Common myeloid progenitor, CD34-positive (primary cell): ENCODE measurements around the gene GABRG3.

Source experiments
- CTCF ChIA-PET: fragments of 350-600 bp; sonication (Branson Sonifier 250); formaldehyde crosslinking; loops from one replicate; lab custom pipeline; 2021; ENCODE audit warnings: antibody characterized with exemption; lab: Charles Lee
- POLR2A ChIA-PET: fragments of 350-600 bp; sonication (Branson Sonifier 250); formaldehyde crosslinking; loops from one replicate; lab custom pipeline; 2021; ENCODE audit warnings: antibody characterized with exemption; lab: Charles Lee
- DNase-seq, 3 donors: peaks; one replicate each; pipeline versions ENCODE4 v3.0.0 to v3.0.0-alpha.2; 2013
- H3K27ac ChIP-seq, 2 experiments: 1 replicate in 1 of 2; 2 replicates in 1 of 2; pipeline ENCODE4 v1.7.0; 2013; ENCODE audit warnings: inconsistent platforms in 2 of 2, low read length in 2 of 2, mild to moderate bottlenecking in 2 of 2, low read depth in 1 of 2, moderate library complexity in 1 of 2; ENCODE audit not compliant: severe bottlenecking in 2 of 2, insufficient read depth in 1 of 2, poor library complexity in 1 of 2
- H3K27me3 ChIP-seq, 5 experiments: replicated peaks in 2 of 5; 1 replicate in 3 of 5; 2 replicates in 2 of 5; pipeline versions ENCODE4 v1.6.1 to v1.7.0; 2013; ENCODE audit warnings: low read length in 4 of 5, mild to moderate bottlenecking in 2 of 5, moderate library complexity in 2 of 5, inconsistent platforms in 1 of 5; ENCODE audit not compliant: insufficient read depth in 5 of 5, control insufficient read depth in 4 of 5
- H3K36me3 ChIP-seq, 4 experiments: 1 replicate in 2 of 4; 2 replicates in 2 of 4; pipeline versions ENCODE4 v1.6.1 to v1.7.0; 2013; ENCODE audit warnings: low read length in 3 of 4, control low read depth in 1 of 4, mild to moderate bottlenecking in 1 of 4; ENCODE audit not compliant: control insufficient read depth in 4 of 4, insufficient read depth in 4 of 4
- H3K4me1 ChIP-seq, 4 experiments: 1 replicate in 3 of 4; 2 replicates in 1 of 4; pipeline versions ENCODE4 v1.6.1 to v1.7.1; 2013; ENCODE audit warnings: low read length in 3 of 4, mild to moderate bottlenecking in 3 of 4, control low read depth in 1 of 4, inconsistent platforms in 1 of 4, moderate library complexity in 1 of 4; ENCODE audit not compliant: control insufficient read depth in 4 of 4, insufficient read depth in 4 of 4; ENCODE audit errors: control extremely low read depth in 1 of 4
- H3K4me3 ChIP-seq, 7 experiments: 1 replicate in 4 of 7; 2 replicates in 3 of 7; pipeline versions ENCODE4 v1.5.1 to v1.7.0; 2013; ENCODE audit warnings: mild to moderate bottlenecking in 7 of 7, low read length in 6 of 7, moderate library complexity in 6 of 7, inconsistent platforms in 2 of 7, low read depth in 2 of 7, control low read depth in 1 of 7; ENCODE audit not compliant: insufficient read depth in 4 of 7, control insufficient read depth in 1 of 7; ENCODE audit errors: extremely low read depth in 1 of 7
- H3K9me3 ChIP-seq, 5 experiments: 1 replicate in 4 of 5; 2 replicates in 1 of 5; pipeline versions ENCODE4 v1.6.1 to v1.7.1; 2013; ENCODE audit warnings: low read length in 4 of 5, mild to moderate bottlenecking in 2 of 5, inconsistent platforms in 1 of 5, low read depth in 1 of 5, moderate library complexity in 1 of 5; ENCODE audit not compliant: control insufficient read depth in 4 of 5, insufficient read depth in 2 of 5; ENCODE audit errors: control extremely low read depth in 1 of 5
- WGBS: methylation state at CpG from one replicate; pipeline ENCODE4 v1.1.5; 2013; ENCODE audit not compliant: insufficient coverage; 5-methylcytosine and 5-hydroxymethylcytosine counted together

The GABRG3 gene

DNA sequence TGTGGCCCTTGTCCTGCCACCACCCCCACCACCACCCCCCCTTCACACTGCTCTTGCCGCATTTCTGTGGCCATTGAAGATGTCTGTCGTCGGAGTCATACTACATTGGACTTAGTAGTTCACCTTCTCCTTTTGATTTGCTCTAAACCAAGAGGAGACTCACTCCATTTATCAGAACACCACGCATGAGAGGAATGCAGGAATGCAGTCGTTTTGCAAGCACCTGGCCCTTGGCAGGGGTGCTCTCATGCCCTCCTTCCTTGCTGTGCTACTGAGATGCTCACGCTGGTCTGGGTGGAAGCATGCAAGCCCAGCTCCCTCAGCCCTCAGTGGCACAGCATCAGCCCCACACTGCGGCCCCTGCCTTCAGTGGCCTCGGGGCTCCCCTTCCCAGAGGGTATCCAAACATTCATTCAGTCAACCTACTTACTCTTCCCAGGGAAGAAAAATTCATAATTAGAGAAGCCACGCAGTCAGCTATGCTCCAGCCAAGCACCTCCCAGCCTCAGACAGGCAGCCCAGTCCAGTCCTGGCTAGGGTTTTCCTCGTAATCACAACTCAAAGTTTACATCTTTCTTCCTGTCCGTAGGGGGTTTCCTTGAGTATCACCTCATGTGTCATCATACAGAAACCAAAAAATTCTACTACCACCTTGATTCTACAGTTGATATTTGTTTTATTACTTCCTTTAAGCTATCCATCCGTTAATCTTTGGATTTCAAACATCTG lies 520.0 kb downstream of the GABRG3 start:
- no peak for DNase-seq
- 82% methylated on average over 9 of the region's 12 CpGs for WGBS
- no peak overlapping the region for H3K27ac ChIP-seq
- H3K36me3 ChIP-seq: no peaks in the 10 kb centered on the region
- no peaks in the 10 kb centered on the region for H3K27me3 ChIP-seq
- no peaks in the 10 kb centered on the region for H3K4me1 ChIP-seq
- POLR2A ChIA-PET: no interaction called here
- CTCF ChIA-PET: no interaction called here
- no peak overlapping the region for H3K4me3 ChIP-seq
- no peaks in the 10 kb centered on the region for H3K9me3 ChIP-seq

DNA sequence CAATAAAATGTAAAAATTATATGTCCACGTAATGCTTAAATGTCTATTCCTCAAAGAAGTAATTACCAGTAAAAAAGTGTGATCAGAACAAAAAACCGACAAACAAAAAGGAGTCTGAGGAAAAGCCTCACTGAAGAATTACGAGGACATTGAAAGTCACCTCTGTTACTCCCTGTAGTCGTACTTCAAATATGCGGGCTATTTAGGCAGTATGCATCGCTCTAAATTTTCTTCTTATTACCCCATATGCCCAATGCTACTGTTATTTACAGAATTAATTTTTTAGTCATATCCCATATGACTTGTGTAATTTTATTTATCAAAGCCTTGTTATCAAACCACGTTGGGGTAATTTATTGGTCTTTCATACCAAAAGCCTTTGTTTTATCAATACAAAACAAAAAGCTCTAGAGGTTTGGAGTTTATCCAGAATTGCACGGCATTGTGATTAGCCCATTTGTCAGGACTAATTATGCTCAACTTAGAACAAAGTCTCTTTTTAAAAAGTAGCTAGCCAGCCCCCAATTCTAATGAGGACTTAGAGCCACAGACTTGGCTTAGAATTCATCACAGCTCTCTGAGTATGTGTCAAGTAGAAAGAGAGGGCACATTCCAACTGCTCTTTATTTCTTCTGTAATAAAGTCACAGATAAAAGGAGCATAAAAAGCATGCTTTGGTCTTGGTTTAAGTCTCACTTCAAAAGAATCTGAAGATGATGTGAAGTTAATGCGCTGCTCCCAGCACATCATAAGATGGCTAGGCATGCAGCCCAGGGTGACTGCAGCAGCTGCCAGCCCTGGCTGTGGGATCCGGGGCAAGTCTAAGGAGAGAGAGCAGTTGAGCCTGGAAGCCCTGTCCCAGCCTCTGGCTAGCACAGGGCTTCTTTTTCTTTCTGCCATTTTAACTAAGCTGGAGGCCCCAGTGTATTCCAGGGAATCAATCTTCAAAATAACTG lies 521.0 kb downstream of the GABRG3 start:
- Histone ChIP-seq H3K4me1 (no peaks in the 10 kb centered on the region), H3K36me3 (no peaks in the 10 kb centered on the region), H3K9me3 (no peaks in the 10 kb centered on the region), H3K27me3 (no peaks in the 10 kb centered on the region), H3K27ac (no peak overlapping the region), H3K4me3 (no peak overlapping the region)
- no peak for DNase-seq
- 83% methylated on average over 4 of the region's 10 CpGs for WGBS
- CTCF ChIA-PET: no interaction called here
- POLR2A ChIA-PET: no interaction called here

DNA sequence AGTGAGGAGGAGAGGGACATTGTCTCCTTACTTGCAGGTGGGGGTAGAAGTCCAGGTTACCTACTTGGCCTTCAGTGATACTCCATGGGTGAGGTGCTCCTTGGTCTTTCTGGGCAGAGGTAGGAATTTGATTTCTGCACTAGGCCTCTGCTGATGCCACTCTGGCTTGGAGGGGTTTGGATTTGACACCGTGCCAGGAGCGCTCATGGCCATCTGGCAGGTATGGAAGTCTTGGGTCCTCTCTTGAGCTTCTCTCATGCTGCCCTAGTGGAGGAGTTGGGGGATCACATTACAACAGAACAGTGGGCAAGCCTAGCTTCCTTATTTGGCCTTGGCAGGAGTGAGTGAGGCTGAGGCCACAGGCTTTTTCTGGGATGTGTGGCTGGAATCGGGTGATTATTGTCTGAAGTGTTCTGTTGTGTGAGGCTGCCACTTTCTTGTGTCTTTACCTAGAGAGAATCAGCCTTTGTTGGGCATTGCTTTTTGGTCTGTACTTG lies 525.0 kb downstream of the GABRG3 start:
- DNase-seq: no peak
- CTCF ChIA-PET: no interaction called here
- Histone ChIP-seq H3K4me1 (no peaks in the 10 kb centered on the region), H3K4me3 (no peak overlapping the region), H3K36me3 (no peaks in the 10 kb centered on the region), H3K9me3 (no peaks in the 10 kb centered on the region), H3K27me3 (no peaks in the 10 kb centered on the region), H3K27ac (no peak overlapping the region)
- POLR2A ChIA-PET: no interaction called here
- WGBS: 79% methylated on average over 3 of the region's 3 CpGs

DNA sequence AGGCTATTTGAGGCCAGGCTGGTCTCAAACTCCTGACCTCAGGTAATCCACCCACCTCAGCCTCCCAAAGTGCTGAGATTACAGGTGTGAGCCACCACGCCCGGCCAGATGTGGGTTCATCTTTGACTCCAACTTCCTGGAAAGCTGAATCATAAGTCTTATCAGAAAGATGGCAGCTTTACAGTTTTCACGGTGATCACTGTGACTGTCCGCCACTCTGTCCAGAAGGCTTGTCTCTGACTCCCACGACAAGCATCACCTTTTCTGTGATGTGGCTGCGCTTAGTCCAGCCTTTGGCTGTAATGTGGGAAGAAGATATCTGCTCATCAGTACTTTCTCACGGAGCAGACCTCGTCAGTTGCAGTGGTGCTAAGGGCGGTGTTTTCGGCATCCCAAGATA lies 527.7 kb downstream of the GABRG3 start:
- no peaks in the 10 kb centered on the region for H3K9me3 ChIP-seq
- no peaks in the 10 kb centered on the region for H3K4me1 ChIP-seq
- no peak for DNase-seq
- H3K36me3 ChIP-seq: no peaks in the 10 kb centered on the region
- no peak overlapping the region for H3K27ac ChIP-seq
- H3K27me3 ChIP-seq: no peaks in the 10 kb centered on the region
- ChIA-PET CTCF (no interaction called here), POLR2A (no interaction called here)
- H3K4me3 ChIP-seq: no peak overlapping the region
- 94% methylated on average over 5 of the region's 10 CpGs for WGBS

DNA sequence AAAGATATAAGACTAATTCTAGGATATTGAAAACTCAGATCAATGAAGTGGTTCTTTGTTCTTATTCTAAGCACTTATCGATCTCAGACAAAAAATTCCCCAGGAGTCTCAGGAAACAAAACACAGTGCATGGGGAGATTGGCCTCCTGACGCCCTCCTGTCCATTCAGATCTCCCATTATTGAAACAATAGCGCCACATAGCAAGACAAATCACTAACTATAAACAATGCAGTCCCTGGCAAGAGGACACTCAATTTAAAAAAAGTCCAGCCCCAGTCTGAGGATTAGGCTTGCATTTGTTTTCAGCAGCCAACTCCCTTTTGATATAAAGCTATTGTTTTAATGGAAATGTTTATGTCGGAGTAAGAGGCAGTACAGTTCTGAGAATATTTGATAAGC lies 528.2 kb downstream of the GABRG3 start:
- POLR2A ChIA-PET: no interaction called here
- CTCF ChIA-PET: no interaction called here
- no peaks in the 10 kb centered on the region for H3K4me1 ChIP-seq
- DNase-seq: no peak
- no peaks in the 10 kb centered on the region for H3K27me3 ChIP-seq
- H3K36me3 ChIP-seq: no peaks in the 10 kb centered on the region
- H3K9me3 ChIP-seq: no peaks in the 10 kb centered on the region
- no peak overlapping the region for H3K4me3 ChIP-seq
- H3K27ac ChIP-seq: no peak overlapping the region
- 83% methylated on average over 1 of the region's 4 CpGs for WGBS

DNA sequence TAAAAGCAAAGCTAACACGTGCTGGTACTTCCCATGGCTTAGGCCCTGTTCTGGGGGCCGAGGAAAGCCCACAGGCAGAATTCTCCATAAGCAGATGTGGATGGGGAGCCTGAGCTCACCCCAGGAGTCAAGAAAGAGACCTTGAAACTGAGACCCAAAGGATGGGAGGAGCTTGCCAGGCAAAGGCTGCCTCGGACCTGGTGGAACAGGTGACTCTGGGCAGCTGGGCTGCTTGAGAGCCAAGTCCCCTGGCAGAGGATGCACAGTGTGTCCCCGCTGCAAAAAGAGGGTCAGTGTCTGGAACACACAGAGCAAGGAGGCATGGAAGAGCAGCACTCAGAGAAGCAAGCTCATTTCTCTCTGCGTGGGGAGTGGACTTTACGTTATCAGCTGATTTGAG lies 528.7 kb downstream of the GABRG3 start:
- CTCF ChIA-PET: no interaction called here
- no peak for DNase-seq
- Histone ChIP-seq H3K27me3 (no peaks in the 10 kb centered on the region), H3K4me1 (no peaks in the 10 kb centered on the region), H3K36me3 (no peaks in the 10 kb centered on the region), H3K27ac (no peak overlapping the region), H3K9me3 (no peaks in the 10 kb centered on the region), H3K4me3 (no peak overlapping the region)
- WGBS: 73% methylated on average over 6 of the region's 6 CpGs
- POLR2A ChIA-PET: no interaction called here

DNA sequence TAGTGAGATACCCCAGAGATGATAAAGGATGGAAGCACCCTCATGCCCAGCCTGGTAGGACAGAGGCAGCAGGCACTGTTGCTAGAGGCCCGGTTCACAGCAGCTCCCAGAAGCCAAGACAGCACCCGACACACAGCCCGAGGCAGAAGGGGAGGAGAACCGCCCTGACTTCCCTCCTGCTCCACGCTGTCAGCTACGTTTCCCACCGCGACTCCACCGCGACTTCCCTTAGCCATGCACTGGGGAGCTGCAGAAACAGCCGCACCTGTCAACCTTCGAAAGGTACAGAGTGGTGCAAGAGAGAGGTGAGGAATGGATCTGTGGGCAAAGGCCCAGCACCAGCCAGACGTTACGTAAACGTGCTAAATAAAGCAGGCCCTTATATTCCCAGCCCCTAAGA lies 529.2 kb downstream of the GABRG3 start:
- ChIA-PET CTCF (no interaction called here), POLR2A (no interaction called here)
- no peak for DNase-seq
- H3K27ac ChIP-seq: no peak overlapping the region
- H3K4me1 ChIP-seq: no peaks in the 10 kb centered on the region
- H3K4me3 ChIP-seq: no peak overlapping the region
- H3K36me3 ChIP-seq: no peaks in the 10 kb centered on the region
- H3K27me3 ChIP-seq: no peaks in the 10 kb centered on the region
- 92% methylated on average over 7 of the region's 15 CpGs for WGBS
- no peaks in the 10 kb centered on the region for H3K9me3 ChIP-seq
